NCI-H1417 treated with DMSO at 0.1 percent for 48 hours (cell line): Measurements from ENCODE around the gene ERLEC1.
A peak's percentile ranks its signal among the peaks of the same experiment; 100 is the strongest.
"Not testable (repeated sequence)": the region's sequence is repeated elsewhere in the genome, so short reads cannot be mapped to it uniquely, and the experiment has no call there.

Experiments
- DNase-seq: peaks from one replicate; lab custom pipeline; 2025; lab: John Stamatoyannopoulos, UW

The ERLEC1 gene

GRCh38 chr2:53786705-53787613 is at the start of gene ERLEC1, which contains the start of gene ASB3:
ERLEC1 (plus strand) TSS chr2:53787044; CDS start chr2:53787211, 167 bp downstream.
ASB3 (minus strand) TSS chr2:53786953; CDS start chr2:53765572, 21,381 bp downstream.
- DNase-seq, result peak; percentile 48

GRCh38 chr2:53737091-53737490 is 49.8 kb upstream of the ERLEC1 start:
- DNase-seq, result no peak

- no peak for DNase-seq
Observed at GRCh38 chr2:53739032-53739431, 47.8 kb upstream of the ERLEC1 start.

GRCh38 chr2:53740170-53740569 is 46.7 kb upstream of the ERLEC1 start:
- DNase-seq, result no peak

- DNase-seq, result no peak
Observed at GRCh38 chr2:53744395-53745065, 42.3 kb upstream of the ERLEC1 start.

- DNase-seq, result no peak
Observed at GRCh38 chr2:53750041-53750768, 36.6 kb upstream of the ERLEC1 start.

GRCh38 chr2:53751728-53752127 is 35.1 kb upstream of the ERLEC1 start:
- no peak for DNase-seq

GRCh38 chr2:53752385-53752784 is 34.5 kb upstream of the ERLEC1 start:
- no peak for DNase-seq

- no peak for DNase-seq
Observed at GRCh38 chr2:53753041-53753440, 33.8 kb upstream of the ERLEC1 start.

GRCh38 chr2:53755121-53755520 is 31.7 kb upstream of the ERLEC1 start:
- no peak for DNase-seq

GRCh38 chr2:53756644-53757043 is 30.2 kb upstream of the ERLEC1 start:
- DNase-seq, result no peak

- not testable (repeated sequence) for DNase-seq
Observed at GRCh38 chr2:53757206-53757605, 29.6 kb upstream of the ERLEC1 start.

- no peak for DNase-seq
Observed at GRCh38 chr2:53765767-53766166, 21.1 kb upstream of the ERLEC1 start.

- DNase-seq, result peak; percentile 62
Observed at GRCh38 chr2:53767405-53768241, 19.2 kb upstream of the ERLEC1 start, which contains the start of gene CHAC2. CHAC2 (plus strand) TSS chr2:53767804; CDS start chr2:53767887, 83 bp downstream.

- no peak for DNase-seq
Observed at GRCh38 chr2:53768242-53768542, 18.7 kb upstream of the ERLEC1 start.

- DNase-seq, result no peak
Observed at GRCh38 chr2:53769318-53769945, 17.4 kb upstream of the ERLEC1 start.

GRCh38 chr2:53770264-53770663 is 16.6 kb upstream of the ERLEC1 start:
- DNase-seq, result no peak

GRCh38 chr2:53777134-53777533 is 9.7 kb upstream of the ERLEC1 start:
- no peak for DNase-seq

GRCh38 chr2:53778536-53779162 is 8.2 kb upstream of the ERLEC1 start:
- DNase-seq, result no peak

GRCh38 chr2:53780056-53780455 is 6.8 kb upstream of the ERLEC1 start:
- no peak for DNase-seq

- DNase-seq, result no peak
Observed at GRCh38 chr2:53782676-53783075, 4.2 kb upstream of the ERLEC1 start.
